Caco-2 (cell line): ENCODE data around the gene FSTL3. TPM values are rescaled to one million over a fixed set of nuclear protein-coding genes. Genes with fewer than 3 reads are reported as not detected.

Experiments used
- BruUV-seq: library from RNA; stranded (reverse); fragments of 400-500 nt; replicated peaks from 2 replicates; lab custom pipeline; 2021; lab: Mats Ljungman, UMichigan
- CTCF ChIA-PET: fragments of 300-600 bp; sonication (Branson Sonifier 250); formaldehyde crosslinking; loops from one replicate; lab custom pipeline; 2022; ENCODE audit warnings: antibody characterized with exemption; lab: Charles Lee
- POLR2A ChIA-PET: fragments of 300-600 bp; sonication (Branson Sonifier 250); formaldehyde crosslinking; loops from one replicate; lab custom pipeline; 2022; ENCODE audit warnings: antibody characterized with exemption; lab: Charles Lee
- DNase-seq, 2 experiments: peaks; one replicate each; pipeline versions ENCODE4 v3.0.0 to v3.0.0-alpha.2; 2020 to 2022
- H3K27me3 ChIP-seq: replicated peaks from 2 replicates; pipeline ENCODE4 v1.6.0; 2011; ENCODE audit warnings: low read length; ENCODE audit not compliant: control insufficient read depth, insufficient read depth
- H3K36me3 ChIP-seq: 2 replicates; pipeline ENCODE4 v1.5.1; 2011; ENCODE audit warnings: low read length; ENCODE audit not compliant: control insufficient read depth, insufficient read depth
- H3K4me1 ChIP-seq: fragments of 250-450 bp; sonication (Bioruptor Pico); 2 replicates; pipeline ENCODE4 v1.5.1; 2020; ENCODE audit warnings: mild to moderate bottlenecking
- H3K4me3 ChIP-seq: 2 replicates; pipeline ENCODE4 v1.5.1; 2011; ENCODE audit warnings: low read depth, mild to moderate bottlenecking, control low read depth, low read length
- H3K9me3 ChIP-seq: fragments of 250-450 bp; sonication (Bioruptor Pico); 2 replicates; pipeline ENCODE4 v1.5.1; 2020; ENCODE audit warnings: mild to moderate bottlenecking, moderate library complexity
- H3K27ac Mint-ChIP-seq: one replicate; pipeline ENCODE4 v1.8.0; 2022; ENCODE audit warnings: mixed read lengths; ENCODE audit not compliant: unreplicated experiment
- H3K27me3 Mint-ChIP-seq: one replicate; pipeline ENCODE4 v1.8.0; 2022; ENCODE audit warnings: mixed read lengths; ENCODE audit not compliant: insufficient read depth, unreplicated experiment
- H3K36me3 Mint-ChIP-seq: one replicate; pipeline ENCODE4 v1.8.0; 2022; ENCODE audit warnings: mild to moderate bottlenecking, mixed read lengths; ENCODE audit not compliant: insufficient read depth, unreplicated experiment
- H3K4me1 Mint-ChIP-seq: one replicate; pipeline ENCODE4 v1.8.0; 2022; ENCODE audit warnings: low read depth, mixed read lengths; ENCODE audit not compliant: unreplicated experiment
- H3K4me3 Mint-ChIP-seq: one replicate; pipeline ENCODE4 v1.8.0; 2022; ENCODE audit warnings: mild to moderate bottlenecking, moderate library complexity, mixed read lengths; ENCODE audit not compliant: unreplicated experiment
- H3K9me3 Mint-ChIP-seq: one replicate; pipeline ENCODE4 v1.8.0; 2022; ENCODE audit warnings: mixed read lengths; ENCODE audit not compliant: unreplicated experiment
- CTCF ChIP-seq, 2 experiments: fragments of 200-600 bp in 1 of 2; IDR thresholded peaks; 1 replicate in 1 of 2; 2 replicates in 1 of 2; pipeline versions ENCODE4 v1.5.1 to v1.8.0; 2011 to 2022; ENCODE audit warnings: antibody characterized with exemption in 1 of 2, control low read depth in 1 of 2, inconsistent platforms in 1 of 2, low read depth in 1 of 2, low read length in 1 of 2, mild to moderate bottlenecking in 1 of 2, moderate library complexity in 1 of 2; ENCODE audit not compliant: insufficient read depth in 1 of 2, severe bottlenecking in 1 of 2, unreplicated experiment in 1 of 2
- intact Hi-C: fragments of 100-400 bp; cut with micrococcal nuclease; formaldehyde crosslinking; loops from one replicate; pipeline ENCODE4 v1.10.0; 2022; ENCODE audit not compliant: unreplicated experiment
- total RNA-seq: library from RNA; stranded (reverse); gene quantifications from 2 replicates; pipeline ENCODE4 v1.2.3, GENCODE V29; 2022

Gene FSTL3
- total RNA-seq, 1 experiment from 2014 or later, result 26.3 TPM

DNA sequence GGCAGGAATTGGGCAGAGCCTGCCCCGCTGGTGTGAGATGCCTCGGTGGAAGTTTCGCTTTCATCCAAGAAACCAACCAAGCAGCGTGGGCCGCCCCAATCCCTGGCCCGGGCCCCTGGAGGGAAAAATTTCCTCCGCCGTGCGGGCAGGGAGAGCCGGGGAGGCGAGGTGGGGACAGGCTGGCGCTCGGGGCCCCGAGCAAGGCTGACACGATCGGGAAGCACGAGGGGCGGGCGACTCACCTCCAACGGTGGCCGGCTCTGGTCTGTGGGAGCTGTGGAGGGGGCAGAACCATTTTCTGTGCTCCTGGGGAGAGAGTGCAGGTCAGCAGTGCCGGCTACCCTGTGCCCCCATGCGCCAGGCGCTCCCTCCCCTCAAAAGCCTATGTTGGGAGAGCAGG, 24.2 kb upstream of the FSTL3 start:
- Histone ChIP-seq H3K36me3 (peaks cover 1% of the 10 kb centered on the region; the same call in 1 of the 2 replicates), H3K27me3 (no peaks in the 10 kb centered on the region), H3K4me3 (no peak overlapping the region), H3K4me1 (no peaks in the 10 kb centered on the region), H3K9me3 (no peaks in the 10 kb centered on the region)
- H3K27me3 Mint-ChIP-seq, result no peaks in the 10 kb centered on the region
- CTCF ChIA-PET, result no interaction called here
- no peaks in the 10 kb centered on the region for H3K4me1 Mint-ChIP-seq
- no peak overlapping the region for H3K27ac Mint-ChIP-seq
- no peak for DNase-seq
- intact Hi-C loops, result no loop called here
- no peak overlapping the region for H3K4me3 Mint-ChIP-seq
- H3K36me3 Mint-ChIP-seq, result peaks cover 60% of the 10 kb centered on the region
- no peak for TF ChIP-seq CTCF (IDR thresholded peaks at IDR 0.05; ENCODE audit: insufficient read depth in 1 of 2, low read depth in 1 of 2, low read length in 1 of 2, severe bottlenecking in 1 of 2, unreplicated experiment in 1 of 2)
- POLR2A ChIA-PET, result no interaction called here
- no peaks in the 10 kb centered on the region for H3K9me3 Mint-ChIP-seq
- no TSS peak for BruUV-seq

- Mint-ChIP-seq H3K36me3 (peaks cover 66% of the 10 kb centered on the region), H3K4me3 (no peak overlapping the region), H3K9me3 (no peaks in the 10 kb centered on the region), H3K27ac (no peak overlapping the region), H3K27me3 (no peaks in the 10 kb centered on the region), H3K4me1 (no peaks in the 10 kb centered on the region)
- intact Hi-C loops, result no loop called here
- H3K4me1 ChIP-seq, result no peaks in the 10 kb centered on the region
- TF ChIP-seq CTCF (IDR thresholded peaks at IDR 0.05; ENCODE audit: insufficient read depth in 1 of 2, low read depth in 1 of 2, low read length in 1 of 2, severe bottlenecking in 1 of 2, unreplicated experiment in 1 of 2), result no peak
- no peaks in the 10 kb centered on the region for H3K27me3 ChIP-seq
- BruUV-seq, result no TSS peak
- ChIA-PET POLR2A (no interaction called here), CTCF (no interaction called here)
- no peaks in the 10 kb centered on the region for H3K9me3 ChIP-seq
- peaks cover 2% of the 10 kb centered on the region for H3K36me3 ChIP-seq
- no peak overlapping the region for H3K4me3 ChIP-seq
- no peak for DNase-seq
These were observed 23.5 kb upstream of the FSTL3 start for GRCh38 chr19:652467-653389.

DNA sequence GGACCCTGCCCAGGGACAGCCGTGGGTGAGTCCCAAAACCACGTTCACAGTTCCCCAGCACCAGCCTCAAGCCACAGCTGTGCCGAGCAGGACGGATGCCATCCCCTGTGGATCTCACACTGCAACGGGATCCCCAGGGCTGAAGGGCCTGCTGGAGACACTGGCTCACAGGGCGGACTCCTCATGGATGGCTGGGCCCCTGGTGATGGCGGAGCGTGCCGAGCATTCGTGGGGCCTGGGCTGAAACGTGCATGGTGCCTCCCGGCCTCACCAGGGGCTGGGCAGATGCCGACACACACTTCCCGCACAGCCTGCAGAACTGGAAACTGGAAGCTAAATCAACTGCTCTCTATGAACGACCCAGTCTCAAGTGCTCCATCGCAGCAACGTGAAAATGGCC, 22.8 kb upstream of the FSTL3 start:
- H3K9me3 Mint-ChIP-seq, result no peaks in the 10 kb centered on the region
- peaks cover 72% of the 10 kb centered on the region for H3K36me3 Mint-ChIP-seq
- POLR2A ChIA-PET, result no interaction called here
- BruUV-seq, result no TSS peak
- intact Hi-C loops, result no loop called here
- Histone ChIP-seq H3K36me3 (peaks cover 2% of the 10 kb centered on the region), H3K27me3 (no peaks in the 10 kb centered on the region), H3K9me3 (no peaks in the 10 kb centered on the region), H3K4me3 (no peak overlapping the region), H3K4me1 (no peaks in the 10 kb centered on the region)
- no peak overlapping the region for H3K4me3 Mint-ChIP-seq
- no peak for TF ChIP-seq CTCF (IDR thresholded peaks at IDR 0.05; ENCODE audit: insufficient read depth in 1 of 2, low read depth in 1 of 2, low read length in 1 of 2, severe bottlenecking in 1 of 2, unreplicated experiment in 1 of 2)
- H3K27ac Mint-ChIP-seq, result no peak overlapping the region
- CTCF ChIA-PET, result no interaction called here
- no peaks in the 10 kb centered on the region for H3K27me3 Mint-ChIP-seq
- H3K4me1 Mint-ChIP-seq, result no peaks in the 10 kb centered on the region
- no peak for DNase-seq
